Panc1 (cell line): ENCODE results near the gene CDKAL1. TPM values are rescaled to one million over a fixed set of nuclear protein-coding genes. Genes with fewer than 3 reads are reported as not detected.

Source experiments
- ATAC-seq: fragments of 200-7000 bp; cut with Tn5 transposase; 2 replicates; pipeline ENCODE4 v1.9.1; 2020; ENCODE audit warnings: mild to moderate bottlenecking, moderate library complexity
- BruUV-seq: library from RNA; stranded (reverse); fragments of 400-500 nt; replicated peaks from 2 replicates; lab custom pipeline; 2021; lab: Mats Ljungman, UMichigan
- CTCF ChIA-PET: fragments of 300-600 bp; sonication (Branson Sonifier 250); formaldehyde crosslinking; loops from one replicate; lab custom pipeline; 2022; ENCODE audit warnings: antibody characterized with exemption; lab: Charles Lee
- POLR2A ChIA-PET: fragments of 300-600 bp; sonication (Branson Sonifier 250); formaldehyde crosslinking; loops from one replicate; lab custom pipeline; 2022; ENCODE audit warnings: antibody characterized with exemption; lab: Charles Lee
- DNase-seq: peaks from one replicate; pipeline ENCODE4 v3.0.0-alpha.2; 2010; ENCODE audit warnings: low read depth, low spot score
- H3K27ac ChIP-seq: 2 replicates; pipeline ENCODE4 v1.5.1; 2011; ENCODE audit warnings: mild to moderate bottlenecking, low read length, inconsistent platforms
- H3K27me3 ChIP-seq: fragments of 200-500 bp; sonication (Bioruptor generic); 2 replicates; pipeline ENCODE4 v1.6.0; 2014; ENCODE audit warnings: low read length, inconsistent platforms; ENCODE audit not compliant: control insufficient read depth, insufficient read depth
- H3K36me3 ChIP-seq: fragments of 200-500 bp; sonication (Bioruptor generic); 2 replicates; pipeline ENCODE4 v1.5.1; 2014; ENCODE audit warnings: inconsistent platforms, mild to moderate bottlenecking, low read length, moderate library complexity; ENCODE audit not compliant: control insufficient read depth, insufficient read depth
- H3K4me1 ChIP-seq: 2 replicates; pipeline ENCODE4 v1.5.1; 2011; ENCODE audit warnings: inconsistent platforms, mild to moderate bottlenecking, low read length, moderate library complexity; ENCODE audit not compliant: control insufficient read depth, insufficient read depth
- H3K4me3 ChIP-seq, 2 experiments: 2 replicates each; pipeline ENCODE4 v1.5.1; 2011 to 2012; ENCODE audit warnings: low read depth in 2 of 2, low read length in 2 of 2, mild to moderate bottlenecking in 2 of 2, inconsistent platforms in 1 of 2, moderate library complexity in 1 of 2
- H3K9me3 ChIP-seq: fragments of 200-500 bp; sonication (Bioruptor generic); 2 replicates; pipeline ENCODE4 v1.5.1; 2014; ENCODE audit warnings: low read depth, mild to moderate bottlenecking, inconsistent platforms, low read length, moderate library complexity; ENCODE audit not compliant: control insufficient read depth, insufficient read depth
- POLR2AphosphoS5 ChIP-seq: IDR thresholded peaks from 2 replicates; pipeline ENCODE4 v1.6.1; 2012; ENCODE audit warnings: mild to moderate bottlenecking, low read depth, low read length, moderate library complexity
- SIN3A ChIP-seq: IDR thresholded peaks from 2 replicates; pipeline ENCODE4 v1.6.1; 2012; ENCODE audit warnings: low read depth, mild to moderate bottlenecking, low read length, moderate library complexity, borderline replicate concordance; ENCODE audit not compliant: insufficient read depth
- TCF7L2 ChIP-seq: IDR thresholded peaks from 2 replicates; pipeline ENCODE4 v1.6.1; 2011; ENCODE audit warnings: mild to moderate bottlenecking, low read depth, low read length, inconsistent platforms
- in situ Hi-C: cut with HindIII; loops from 2 replicates; pipeline ENCODE4 v1.10.0; 2016; ENCODE audit warnings: low sequenced_read_pairs, low pct_unique_long_range_greater_than_20kb
- intact Hi-C: fragments of 100-400 bp; cut with micrococcal nuclease; formaldehyde crosslinking; loops from one replicate; pipeline ENCODE4 v1.10.0; 2022; ENCODE audit not compliant: unreplicated experiment
- total RNA-seq: library from RNA; stranded (reverse); gene quantifications from one replicate; pipeline ENCODE4 v1.2.1, GENCODE V29; 2021; ENCODE audit not compliant: unreplicated experiment
- TF ChIP-seq, protein P1 (sequence below), 2 experiments: IDR thresholded peaks; 2 replicates each; pipeline ENCODE4 v1.6.1; 2011 to 2012; ENCODE audit warnings: low read depth in 2 of 2, control low read depth in 1 of 2, low read length in 1 of 2, mild to moderate bottlenecking in 1 of 2, moderate library complexity in 1 of 2; ENCODE audit not compliant: insufficient read depth in 1 of 2
- TF ChIP-seq, protein P2 (sequence below): fragments of 450-650 bp; IDR thresholded peaks from 2 replicates; pipeline ENCODE4 v1.5.1; 2017; ENCODE audit warnings: mild to moderate bottlenecking

Gene CDKAL1
- total RNA-seq, 1 experiment from 2014 or later = 14.5 TPM

DNA sequence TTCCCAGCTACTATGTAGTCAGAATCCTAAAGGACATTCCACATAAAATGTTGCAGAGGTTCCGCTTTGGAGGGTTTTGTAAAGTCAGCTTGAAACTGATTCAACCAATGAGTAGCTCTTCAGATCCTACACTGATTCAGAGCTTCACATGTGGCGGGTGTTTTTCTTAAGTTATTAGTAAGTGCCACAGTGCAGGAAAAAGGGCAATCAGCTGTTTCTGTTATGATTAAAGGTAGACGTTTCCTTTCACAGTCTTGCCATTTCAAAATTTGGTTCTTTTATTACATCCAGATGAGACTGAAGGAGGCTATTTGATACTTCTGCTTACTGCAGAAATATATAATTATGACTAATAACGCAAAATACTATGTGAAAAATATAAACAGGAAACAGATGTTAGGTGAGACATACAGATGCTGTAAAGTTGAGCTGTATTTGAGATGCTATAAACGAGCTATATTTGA lies 443.9 kb downstream of the CDKAL1 start:
- ChIA-PET POLR2A (no interaction called here), CTCF (no interaction called here)
- Histone ChIP-seq H3K27me3 (no peaks in the 10 kb centered on the region), H3K36me3 (no peaks in the 10 kb centered on the region), H3K4me1 (no peaks in the 10 kb centered on the region), H3K4me3 (no peak overlapping the region), H3K9me3 (no peaks in the 10 kb centered on the region), H3K27ac (no peak overlapping the region)
- DNase-seq (no peak), ATAC-seq (no peak)
- intact Hi-C loops = no loop called here
- BruUV-seq = no TSS peak
- TF ChIP-seq, protein P1, sequence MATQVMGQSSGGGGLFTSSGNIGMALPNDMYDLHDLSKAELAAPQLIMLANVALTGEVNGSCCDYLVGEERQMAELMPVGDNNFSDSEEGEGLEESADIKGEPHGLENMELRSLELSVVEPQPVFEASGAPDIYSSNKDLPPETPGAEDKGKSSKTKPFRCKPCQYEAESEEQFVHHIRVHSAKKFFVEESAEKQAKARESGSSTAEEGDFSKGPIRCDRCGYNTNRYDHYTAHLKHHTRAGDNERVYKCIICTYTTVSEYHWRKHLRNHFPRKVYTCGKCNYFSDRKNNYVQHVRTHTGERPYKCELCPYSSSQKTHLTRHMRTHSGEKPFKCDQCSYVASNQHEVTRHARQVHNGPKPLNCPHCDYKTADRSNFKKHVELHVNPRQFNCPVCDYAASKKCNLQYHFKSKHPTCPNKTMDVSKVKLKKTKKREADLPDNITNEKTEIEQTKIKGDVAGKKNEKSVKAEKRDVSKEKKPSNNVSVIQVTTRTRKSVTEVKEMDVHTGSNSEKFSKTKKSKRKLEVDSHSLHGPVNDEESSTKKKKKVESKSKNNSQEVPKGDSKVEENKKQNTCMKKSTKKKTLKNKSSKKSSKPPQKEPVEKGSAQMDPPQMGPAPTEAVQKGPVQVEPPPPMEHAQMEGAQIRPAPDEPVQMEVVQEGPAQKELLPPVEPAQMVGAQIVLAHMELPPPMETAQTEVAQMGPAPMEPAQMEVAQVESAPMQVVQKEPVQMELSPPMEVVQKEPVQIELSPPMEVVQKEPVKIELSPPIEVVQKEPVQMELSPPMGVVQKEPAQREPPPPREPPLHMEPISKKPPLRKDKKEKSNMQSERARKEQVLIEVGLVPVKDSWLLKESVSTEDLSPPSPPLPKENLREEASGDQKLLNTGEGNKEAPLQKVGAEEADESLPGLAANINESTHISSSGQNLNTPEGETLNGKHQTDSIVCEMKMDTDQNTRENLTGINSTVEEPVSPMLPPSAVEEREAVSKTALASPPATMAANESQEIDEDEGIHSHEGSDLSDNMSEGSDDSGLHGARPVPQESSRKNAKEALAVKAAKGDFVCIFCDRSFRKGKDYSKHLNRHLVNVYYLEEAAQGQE (IDR thresholded peaks at IDR 0.05; ENCODE audit: insufficient read depth in 1 of 2, low read depth in 2 of 2, low read length in 1 of 2) = no peak
- TF ChIP-seq POLR2AphosphoS5 (no peak), SIN3A (no peak), TCF7L2 (no peak)
- TF ChIP-seq, protein P2, sequence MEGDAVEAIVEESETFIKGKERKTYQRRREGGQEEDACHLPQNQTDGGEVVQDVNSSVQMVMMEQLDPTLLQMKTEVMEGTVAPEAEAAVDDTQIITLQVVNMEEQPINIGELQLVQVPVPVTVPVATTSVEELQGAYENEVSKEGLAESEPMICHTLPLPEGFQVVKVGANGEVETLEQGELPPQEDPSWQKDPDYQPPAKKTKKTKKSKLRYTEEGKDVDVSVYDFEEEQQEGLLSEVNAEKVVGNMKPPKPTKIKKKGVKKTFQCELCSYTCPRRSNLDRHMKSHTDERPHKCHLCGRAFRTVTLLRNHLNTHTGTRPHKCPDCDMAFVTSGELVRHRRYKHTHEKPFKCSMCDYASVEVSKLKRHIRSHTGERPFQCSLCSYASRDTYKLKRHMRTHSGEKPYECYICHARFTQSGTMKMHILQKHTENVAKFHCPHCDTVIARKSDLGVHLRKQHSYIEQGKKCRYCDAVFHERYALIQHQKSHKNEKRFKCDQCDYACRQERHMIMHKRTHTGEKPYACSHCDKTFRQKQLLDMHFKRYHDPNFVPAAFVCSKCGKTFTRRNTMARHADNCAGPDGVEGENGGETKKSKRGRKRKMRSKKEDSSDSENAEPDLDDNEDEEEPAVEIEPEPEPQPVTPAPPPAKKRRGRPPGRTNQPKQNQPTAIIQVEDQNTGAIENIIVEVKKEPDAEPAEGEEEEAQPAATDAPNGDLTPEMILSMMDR = no peak
- in situ Hi-C loops = no loop called here

GRCh38 chr6:20979076-20979475 lies 444.8 kb downstream of the CDKAL1 start:
- H3K27ac ChIP-seq = no peak overlapping the region
- ChIA-PET CTCF (no interaction called here), POLR2A (no interaction called here)
- H3K36me3 ChIP-seq = no peaks in the 10 kb centered on the region
- in situ Hi-C loops (no loop called here), intact Hi-C loops (no loop called here)
- BruUV-seq = no TSS peak
- DNase-seq (no peak), ATAC-seq (no peak)
- peaks cover 4% of the 10 kb centered on the region; the same call in 1 of the 2 replicates for H3K9me3 ChIP-seq
- TF ChIP-seq POLR2AphosphoS5 = no peak
- TF ChIP-seq, protein P1 (IDR thresholded peaks at IDR 0.05; ENCODE audit: insufficient read depth in 1 of 2, low read depth in 2 of 2, low read length in 1 of 2) = no peak
- TF ChIP-seq SIN3A = no peak
- TF ChIP-seq TCF7L2 = no peak
- TF ChIP-seq, protein P2 = no peak
- no peak overlapping the region for H3K4me3 ChIP-seq
- no peaks in the 10 kb centered on the region for H3K4me1 ChIP-seq
- H3K27me3 ChIP-seq = no peaks in the 10 kb centered on the region
